GM19372 (cell line): ENCODE data around the gene CD9.
"Not testable (repeated sequence)": the region's sequence is repeated elsewhere in the genome, so short reads cannot be mapped to it uniquely, and the experiment has no call there.

Experiments
- ATAC-seq: cut with Tn5 transposase; IDR thresholded peaks from one replicate; pipeline ENCODE4 v1.9.1; 2021; ENCODE audit warnings: mild to moderate bottlenecking, low read depth, moderate library complexity; ENCODE audit not compliant: unreplicated experiment

CD9 gene

DNA sequence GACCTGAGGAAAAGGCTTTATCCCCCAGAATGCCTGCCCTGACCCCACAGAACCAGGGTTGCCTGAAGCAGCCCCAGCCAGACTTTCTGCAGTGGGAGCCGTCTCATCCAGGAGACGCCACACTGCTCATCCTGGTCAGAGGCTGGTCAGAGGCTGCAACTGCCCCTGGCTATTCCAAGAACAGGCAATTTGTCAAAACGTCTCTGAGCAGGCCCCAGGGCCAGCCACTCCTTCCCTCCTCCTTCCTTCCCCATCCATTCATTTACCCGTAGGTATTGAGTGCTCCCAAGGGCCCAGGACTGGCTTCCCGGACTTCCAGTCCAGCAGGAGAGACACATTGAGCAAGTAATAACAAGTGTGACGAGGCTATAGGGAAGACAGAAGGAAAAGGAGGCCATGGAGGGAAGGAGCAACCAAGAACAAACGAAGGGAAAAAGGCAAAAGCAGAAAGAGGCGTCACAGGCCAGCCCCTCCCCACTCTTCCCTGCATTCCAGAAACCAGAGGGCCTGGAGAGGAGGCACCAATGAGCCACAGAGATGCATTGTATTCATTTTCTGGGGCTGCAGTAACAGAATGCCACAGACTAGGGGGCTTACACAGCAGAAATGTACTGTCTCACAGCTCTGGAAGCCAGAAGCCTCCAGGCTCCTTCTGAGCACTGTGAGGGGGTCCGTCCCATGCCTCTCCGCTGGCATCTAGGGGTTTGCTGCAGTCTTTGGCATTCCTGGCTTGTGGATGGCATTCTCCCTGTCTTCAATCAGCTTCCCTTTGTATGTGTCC, 21.0 kb upstream of the CD9 start:
- no peak for ATAC-seq

DNA sequence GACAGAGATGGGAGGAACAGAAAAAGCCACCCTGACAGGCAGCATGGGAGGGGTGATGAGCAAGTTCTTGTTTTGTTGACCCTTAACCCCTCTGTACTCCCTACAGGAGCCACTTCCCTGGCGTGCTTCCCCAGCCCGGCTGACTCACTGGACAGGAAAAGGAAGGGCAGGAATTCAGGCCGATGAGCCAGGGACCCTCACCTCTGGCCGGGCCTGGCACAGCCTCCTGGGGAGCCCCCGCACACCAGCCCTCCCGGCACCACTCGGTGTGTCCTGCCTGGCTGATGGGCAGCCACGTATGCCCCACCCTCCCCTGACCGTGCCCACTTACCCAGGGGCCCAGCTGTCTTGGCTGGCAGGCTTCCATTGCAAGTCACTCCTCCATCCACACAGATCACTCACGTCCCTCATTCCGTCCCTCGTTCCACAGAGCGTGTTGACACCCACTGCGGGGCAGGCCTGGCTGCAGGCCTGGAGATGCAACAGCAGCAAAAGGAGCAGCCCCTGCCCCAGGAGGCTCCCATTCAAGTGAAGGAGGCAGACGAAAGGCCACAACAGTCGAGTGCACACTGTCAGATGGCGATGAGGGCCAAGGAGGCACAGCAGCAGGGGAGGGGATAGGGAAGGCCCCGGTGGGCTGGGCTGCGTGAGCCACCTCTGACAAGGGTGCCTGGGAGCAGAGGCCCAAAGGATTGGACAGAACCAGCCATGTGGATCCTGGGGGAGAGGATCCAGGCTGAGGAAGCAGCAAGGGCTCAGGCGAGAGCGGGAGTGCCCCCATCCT, 19.7 kb upstream of the CD9 start:
- ATAC-seq: no peak

DNA sequence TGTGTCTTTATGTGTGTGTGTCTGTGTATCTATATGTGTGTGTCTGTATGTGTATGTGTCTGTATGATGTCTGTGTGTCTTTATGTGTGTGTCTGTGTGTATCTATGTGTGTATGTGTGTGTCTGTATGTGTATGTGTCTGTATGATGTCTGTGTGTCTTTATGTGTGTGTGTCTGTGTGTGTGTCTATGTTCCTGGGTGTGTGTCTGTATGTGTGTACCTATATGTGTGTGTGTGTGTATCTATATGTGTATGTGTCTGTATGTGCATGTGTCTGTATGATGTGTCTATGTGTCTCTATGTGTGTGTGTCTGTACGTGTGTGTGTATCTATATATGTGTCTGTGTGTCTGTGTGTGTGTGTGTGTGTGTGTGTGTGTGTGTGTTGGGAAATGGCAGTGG, 19.0 kb upstream of the CD9 start:
- no peak for ATAC-seq

DNA sequence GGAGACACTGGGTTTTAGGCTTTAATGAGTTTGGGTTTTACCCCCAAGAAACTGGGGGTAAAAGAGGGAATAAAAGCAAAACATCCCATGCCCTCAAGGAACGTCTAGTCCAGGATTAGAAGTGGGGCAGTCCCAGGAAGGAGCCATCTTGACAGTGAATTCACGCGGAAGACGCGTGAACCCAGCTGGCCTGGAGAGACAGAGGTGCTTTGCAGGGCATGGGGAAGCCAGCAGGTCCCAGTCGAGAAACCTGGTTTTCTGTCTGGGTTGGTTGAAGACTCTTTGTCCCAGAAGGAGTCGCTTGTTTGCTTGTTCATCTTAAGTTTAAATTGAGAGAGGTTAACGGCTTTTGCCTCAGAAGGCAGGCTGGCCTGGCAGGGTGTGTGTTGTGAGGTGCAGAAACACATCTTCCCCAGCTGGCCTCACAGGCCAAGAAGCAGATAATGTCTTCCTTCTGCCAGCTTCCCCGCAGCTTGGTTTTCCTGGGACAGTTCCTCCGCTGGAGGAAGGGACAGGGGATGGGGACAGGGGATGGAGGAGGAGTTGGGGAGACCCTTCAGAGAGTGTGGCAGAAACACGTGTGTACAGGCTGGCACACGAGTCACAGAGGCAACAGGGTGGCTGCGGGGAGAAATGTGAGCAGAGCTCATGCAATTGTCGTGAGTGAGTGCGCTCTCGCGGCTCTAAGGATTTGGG, 18.5 kb upstream of the CD9 start:
- no peak for ATAC-seq

DNA sequence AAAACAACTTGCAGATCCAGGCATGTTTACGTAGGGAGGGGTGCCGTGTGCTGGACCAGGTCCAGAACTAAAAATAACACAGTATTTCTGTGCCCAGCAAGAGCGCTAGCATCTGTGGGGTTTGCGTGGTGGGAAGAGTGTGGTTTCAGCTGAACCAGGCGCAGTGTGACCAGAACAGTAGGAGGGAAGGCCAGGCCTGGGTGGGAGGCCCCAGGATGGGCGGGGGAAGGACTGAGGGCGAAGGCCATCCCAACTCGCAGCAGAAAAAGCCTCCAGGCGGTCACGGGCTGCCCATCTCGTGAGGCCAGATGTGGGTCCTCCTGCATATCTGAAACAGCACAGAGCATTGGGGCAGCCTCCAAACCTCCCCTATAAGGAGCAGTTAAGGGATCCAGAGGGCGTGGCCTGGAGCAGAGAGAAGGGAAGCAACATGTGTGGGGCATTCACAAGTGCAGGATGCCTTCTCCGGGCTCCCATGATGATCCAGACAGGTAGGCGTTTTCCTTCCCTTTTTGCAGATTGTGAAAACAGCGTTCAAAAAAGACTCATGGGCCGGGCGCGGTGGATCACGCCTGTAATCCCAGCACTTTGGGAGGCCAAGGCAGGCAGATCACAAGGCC, 17.8 kb upstream of the CD9 start:
- no peak for ATAC-seq

DNA sequence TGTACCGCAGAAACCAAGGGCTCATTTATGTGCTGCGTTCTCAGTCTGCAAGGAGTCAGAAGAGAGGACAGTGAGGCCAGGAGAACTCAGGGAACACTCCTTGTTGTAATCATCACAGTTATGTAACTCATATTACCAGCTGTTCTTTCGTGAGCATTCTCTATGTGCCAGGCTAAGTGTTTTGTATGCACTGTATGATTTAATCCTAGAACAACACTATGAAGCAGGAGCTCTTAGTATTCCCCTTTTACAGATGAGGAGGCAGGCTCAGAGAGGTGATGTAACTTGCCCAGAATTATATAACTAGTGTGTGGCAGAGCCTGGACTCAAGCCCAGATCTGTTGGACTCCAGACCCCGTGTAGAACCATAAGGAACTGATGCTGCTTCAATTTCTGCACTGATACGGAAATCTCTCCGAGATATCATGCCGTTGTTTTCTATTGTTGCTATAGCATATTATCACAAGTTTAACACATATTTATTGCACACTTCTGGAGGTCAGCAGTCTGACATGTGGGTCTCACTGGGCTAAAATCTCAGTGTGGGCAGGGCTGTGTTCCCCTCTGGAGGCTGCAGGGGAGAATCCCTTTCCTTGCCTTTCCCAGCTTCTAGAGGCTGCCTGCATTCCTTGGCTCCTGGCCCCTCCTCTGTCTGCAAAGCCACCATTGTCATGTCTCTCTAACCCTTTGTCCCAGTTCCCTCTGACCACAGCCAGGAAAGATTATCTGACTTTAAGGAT, 16.3 kb upstream of the CD9 start:
- ATAC-seq: no peak

DNA sequence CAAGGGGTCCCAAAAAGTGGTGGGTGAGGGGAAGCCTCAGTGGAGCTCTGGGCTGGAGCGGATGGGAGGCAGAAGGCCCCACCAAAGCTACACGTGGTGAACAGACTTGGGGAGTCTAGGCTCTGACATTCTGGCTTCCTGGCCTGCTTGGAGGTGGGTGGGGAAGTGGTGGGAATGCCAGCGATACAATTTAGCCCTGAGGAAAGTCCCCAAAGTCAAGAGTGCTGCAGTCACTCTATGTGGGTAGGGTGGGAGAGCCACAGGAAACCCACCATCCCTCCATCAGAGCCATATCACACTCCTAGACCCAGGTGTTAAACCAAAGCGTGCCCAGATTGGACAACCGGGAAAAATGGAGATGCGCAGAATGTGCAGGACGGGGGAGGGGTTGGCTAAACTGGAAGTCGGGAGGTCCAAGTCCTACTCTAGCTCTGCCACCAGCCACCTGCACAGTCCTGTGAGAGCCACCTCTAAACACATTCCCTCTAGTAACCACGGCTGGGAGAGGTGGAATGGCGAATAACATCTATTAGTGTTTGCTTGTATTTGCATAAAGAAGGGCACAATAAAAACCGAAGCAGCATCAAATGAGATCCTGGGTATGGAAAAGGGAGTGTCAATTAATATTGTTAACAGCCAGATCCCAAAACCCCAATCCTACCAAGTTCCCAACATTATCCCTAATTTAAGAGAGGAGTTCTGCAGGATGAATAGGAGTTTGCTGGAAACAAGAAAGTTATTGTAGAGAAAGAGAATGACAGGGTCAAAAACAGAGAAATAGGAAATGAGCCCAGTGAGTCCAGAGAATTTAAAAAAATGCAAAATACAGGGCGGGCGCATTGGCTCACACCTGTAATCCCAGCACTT, 14.0 kb upstream of the CD9 start:
- ATAC-seq: no peak

DNA sequence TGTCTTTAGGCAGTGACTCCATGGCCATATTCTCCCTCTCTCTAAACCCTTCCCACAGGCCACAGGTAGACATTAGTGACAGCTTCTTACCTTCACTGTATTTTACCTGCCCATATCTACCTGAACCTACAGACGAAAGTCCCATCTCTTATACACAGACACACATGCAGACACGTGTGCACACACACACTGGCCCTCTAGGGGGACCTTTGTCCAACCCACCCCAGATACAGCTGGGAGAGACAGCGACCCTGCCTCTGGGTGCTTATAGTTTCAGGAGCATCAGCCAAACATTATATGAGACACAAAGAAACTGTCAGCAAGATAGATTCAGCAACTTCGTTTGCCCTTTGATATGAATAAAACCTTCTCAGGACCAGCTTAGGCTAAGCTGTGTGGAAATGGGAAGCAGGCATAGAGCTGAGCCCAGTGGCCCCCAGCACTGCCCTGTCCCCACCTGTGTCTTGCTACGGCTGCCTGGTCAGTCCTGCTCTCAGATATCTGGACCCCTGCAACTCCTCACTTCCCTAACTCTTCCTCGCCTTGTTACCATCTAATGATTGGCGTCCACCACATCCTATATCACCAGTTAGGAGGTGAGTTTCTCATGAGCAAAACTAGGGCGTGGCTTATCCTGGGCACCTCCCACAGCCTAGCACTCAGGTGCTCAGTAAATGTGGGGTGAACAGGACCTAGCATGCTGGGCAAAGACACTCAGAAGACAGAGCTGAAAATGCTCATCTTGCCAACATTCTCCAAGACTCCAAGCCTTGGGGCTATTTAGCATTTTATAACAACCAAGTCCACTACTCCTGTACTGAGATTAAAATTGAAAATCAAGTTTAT, 12.0 kb upstream of the CD9 start:
- no peak for ATAC-seq

DNA sequence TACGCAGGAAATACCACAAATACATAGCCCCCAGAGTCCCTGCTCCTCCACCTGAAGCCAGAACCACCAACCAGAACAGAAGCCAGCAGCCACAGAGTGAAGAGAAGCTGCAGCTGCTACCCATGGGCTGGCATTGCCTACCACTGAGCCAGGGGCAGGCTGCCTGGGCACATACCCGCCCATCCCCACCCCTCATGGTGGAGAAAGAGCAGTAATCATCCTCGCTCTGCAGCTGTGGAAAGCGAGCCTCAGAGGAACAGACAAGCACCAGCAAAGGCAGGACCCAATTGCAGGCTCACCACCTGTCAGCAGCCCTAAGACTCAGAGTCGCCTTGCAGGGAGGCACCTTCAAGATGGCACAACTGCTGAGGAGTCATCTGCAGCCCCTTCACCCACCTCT, 11.2 kb upstream of the CD9 start:
- no peak for ATAC-seq

DNA sequence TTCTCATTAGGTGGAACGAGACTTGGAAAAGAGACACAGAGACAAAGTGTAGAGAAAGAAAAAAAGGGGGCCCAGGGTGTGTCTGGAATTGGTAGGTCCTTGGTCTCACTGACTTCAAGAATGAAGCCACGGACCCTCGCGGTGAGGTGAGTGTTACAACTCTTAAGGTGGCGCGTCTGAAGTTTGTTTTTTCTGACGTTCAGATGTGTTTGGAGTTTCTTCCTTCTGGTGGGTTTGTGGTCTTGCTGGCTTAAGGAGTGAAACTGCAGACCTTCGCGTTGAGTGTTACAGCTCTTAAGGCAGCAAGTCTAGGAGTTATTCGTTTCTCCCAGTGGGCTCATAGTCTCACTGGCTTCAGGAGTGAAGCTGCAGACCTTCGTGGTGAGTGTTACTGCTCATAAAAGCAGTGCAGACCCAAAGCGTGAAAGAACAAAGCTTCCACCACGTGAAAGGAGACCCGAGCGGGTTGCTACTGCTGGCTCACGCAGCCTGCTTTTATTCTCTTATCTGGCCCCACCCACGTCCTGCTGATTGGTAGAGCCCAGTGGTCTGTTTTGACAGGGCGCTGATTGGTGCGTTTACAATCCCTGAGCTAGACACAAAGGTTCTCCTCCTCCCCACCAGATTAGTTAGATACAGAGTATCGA, 10.1 kb upstream of the CD9 start:
- not testable (repeated sequence) for ATAC-seq

DNA sequence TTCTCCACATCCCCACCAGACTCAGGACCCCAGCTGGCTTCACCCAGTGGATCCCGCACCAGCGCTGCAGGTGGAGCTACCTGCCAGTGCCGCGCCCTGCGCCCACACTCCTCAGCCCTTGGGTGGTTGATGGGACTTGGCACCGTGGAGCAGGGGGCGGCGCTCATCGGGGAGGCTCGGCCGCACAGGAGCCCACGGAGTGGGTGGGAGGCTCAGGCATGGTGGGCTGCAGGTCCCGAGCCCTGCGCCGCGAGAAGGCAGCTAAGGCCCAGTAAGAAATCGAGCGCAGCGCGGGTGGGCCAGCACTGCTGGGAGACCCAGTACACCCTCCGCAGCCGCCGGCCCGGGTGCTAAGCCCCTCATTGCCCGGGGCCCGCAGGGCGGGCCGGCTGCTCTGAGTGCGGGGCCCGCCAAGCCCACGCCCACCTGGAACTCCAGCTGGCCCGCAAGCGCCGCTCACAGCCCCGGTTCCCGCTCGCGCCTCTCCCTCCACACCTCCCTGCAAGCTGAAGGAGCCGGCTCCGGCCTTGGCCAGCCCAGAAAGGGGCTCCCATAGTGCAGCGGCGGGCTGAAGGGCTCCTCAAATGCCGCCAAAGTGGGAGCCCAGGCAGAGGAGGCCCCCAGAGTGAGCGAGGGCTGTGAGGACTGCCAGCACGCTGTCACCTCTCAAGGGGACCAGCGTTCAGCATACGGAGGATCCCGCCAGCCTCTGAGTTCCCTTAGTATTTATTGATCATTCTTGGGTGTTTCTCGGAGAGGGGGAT, 9.3 kb upstream of the CD9 start:
- not testable (repeated sequence) for ATAC-seq

DNA sequence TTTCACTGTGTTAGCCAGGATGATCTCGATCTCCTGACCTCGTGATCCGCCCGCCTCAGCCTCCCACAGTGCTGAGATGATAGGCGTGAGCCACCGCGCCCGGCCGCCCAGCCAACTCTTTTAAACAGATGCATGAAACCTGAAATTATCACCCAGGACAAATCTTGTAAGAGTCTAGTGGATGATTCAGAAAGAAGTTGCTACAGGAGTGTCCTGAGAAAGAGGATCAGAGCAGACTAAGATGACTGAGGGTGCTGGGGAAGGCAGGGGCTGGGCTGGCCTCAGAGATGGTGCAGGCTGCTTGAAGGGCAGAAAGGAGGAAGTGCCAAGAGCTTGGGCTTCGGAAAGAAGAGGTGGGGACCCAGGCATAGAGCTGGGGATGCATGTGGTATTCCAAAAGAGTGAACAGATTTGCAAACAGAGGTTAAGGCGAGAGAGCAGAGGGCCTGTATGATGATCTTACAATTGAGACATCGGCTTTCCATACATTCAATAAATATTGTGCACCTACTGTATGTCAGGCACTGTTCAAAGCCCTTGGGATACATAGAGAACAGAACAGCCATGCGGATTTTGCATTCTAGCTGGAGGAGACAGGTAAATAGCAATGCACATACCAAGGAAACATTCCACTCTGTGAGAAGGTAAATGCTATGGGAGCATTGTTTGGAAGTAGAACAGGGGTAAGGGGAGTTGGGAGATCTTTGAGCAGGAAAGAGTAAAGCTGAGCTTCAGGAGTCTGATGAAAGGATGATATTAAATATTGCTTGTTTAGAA, 7.4 kb upstream of the CD9 start:
- no peak for ATAC-seq

DNA sequence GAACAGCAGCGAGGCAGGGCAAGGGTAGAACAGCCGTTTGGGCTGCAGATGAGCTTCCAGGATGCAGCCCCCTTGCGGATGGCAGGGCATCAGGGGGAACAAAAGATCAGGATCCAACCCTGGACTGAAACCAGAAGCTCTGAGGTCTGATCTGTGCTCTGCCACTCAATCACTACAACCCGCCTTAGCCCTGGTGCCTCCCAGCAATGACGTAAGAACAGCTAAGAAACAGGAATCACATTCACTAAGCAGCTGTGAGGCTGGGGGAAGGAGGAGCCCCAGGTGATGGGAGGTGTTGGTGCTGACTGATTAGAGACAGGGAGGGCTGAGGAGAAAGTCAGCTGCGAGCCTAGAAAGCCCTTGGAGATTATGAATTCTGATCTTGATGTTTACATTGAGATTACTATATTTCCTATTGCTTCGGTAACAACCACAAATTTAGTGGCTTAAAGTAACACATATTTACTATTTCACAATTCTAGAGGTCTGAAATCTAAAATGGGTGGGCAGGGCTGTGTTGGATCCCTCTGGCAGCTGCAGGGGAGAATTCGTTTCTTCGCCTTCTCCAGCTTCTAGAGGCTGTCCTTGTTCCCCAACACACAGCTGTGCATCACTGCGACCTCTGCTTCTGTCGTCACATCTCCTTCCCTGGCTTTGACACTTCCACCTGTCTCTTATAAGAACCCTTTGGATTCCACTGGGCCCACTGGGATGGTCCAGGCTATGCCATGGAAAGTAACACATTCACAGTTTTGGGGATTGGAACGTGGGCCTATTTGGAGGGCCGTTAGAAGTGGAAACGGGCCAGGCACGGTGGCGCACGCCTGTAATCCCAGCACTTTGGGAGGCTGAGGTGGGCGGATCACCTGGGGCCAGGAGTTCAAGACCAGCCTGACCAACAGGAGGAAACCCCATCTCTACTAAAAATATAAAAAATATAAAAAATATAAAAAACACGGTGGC, 6.1 kb upstream of the CD9 start:
- no peak for ATAC-seq

DNA sequence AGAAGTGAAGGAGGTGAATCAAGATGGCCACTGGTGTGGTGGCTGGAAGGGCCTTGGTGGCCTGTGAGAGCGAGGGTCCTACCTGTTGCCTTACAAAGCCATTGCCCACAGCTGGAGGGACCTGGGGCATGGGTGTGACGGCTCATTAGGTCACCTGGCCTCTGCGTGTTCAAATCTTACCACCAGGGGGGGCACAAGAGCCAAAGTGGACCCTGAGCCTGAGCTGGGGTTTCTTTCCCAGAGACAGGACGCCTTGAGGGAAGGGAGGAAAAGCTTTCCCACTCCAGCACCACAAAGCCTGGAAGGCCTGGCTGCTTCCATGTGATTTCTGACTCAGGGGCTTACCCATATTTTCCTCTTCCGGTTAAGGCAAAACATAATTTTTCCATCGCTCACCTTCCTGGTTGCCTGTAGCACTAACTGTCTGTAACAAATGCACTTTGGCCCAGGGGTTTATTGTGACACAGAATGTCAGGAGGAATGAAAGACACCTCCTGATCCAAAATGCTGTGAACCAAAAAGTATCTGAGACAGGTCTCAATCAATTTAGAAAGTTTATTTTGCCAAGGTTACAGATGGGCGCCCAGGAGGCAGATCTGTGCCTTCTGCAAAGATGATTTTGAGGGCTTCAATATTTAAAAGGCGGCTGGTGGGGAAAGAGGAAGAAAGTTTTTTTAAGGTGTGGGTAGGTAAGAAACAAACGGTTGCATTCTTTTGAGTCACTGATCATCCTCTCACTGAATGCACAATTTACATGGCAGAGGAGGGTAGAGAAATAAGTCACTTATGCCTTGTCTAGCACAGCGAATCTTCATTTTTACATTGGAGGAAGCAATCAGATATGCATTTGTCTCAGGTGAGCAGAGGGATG, 4.3 kb upstream of the CD9 start:
- ATAC-seq: no peak
